GM18861 (cell line): ENCODE data around the gene GPATCH8.
"Not testable (repeated sequence)": the region's sequence is repeated elsewhere in the genome, so short reads cannot be mapped to it uniquely, and the experiment has no call there.

Experiments used
- ATAC-seq: cut with Tn5 transposase; IDR thresholded peaks from one replicate; pipeline ENCODE4 v1.9.1; 2021; ENCODE audit not compliant: unreplicated experiment

The GPATCH8 gene

GRCh38 chr17:44527954-44528353 lies 24.7 kb upstream of the GPATCH8 start:
- no peak for ATAC-seq

GRCh38 chr17:44527102-44527501 lies 23.9 kb upstream of the GPATCH8 start:
- ATAC-seq: no peak

GRCh38 chr17:44523672-44523972 lies 20.4 kb upstream of the GPATCH8 start:
- no peak for ATAC-seq

- no peak for ATAC-seq
Observed at GRCh38 chr17:44522883-44523671, 19.9 kb upstream of the GPATCH8 start.

- no peak for ATAC-seq
Observed at GRCh38 chr17:44518032-44518431, 14.8 kb upstream of the GPATCH8 start.

- ATAC-seq: not testable (repeated sequence)
Observed at GRCh38 chr17:44511241-44512134, 8.3 kb upstream of the GPATCH8 start.

- ATAC-seq: not testable (repeated sequence)
Observed at GRCh38 chr17:44506939-44507604, 3.9 kb upstream of the GPATCH8 start.

GRCh38 chr17:44502598-44503146 lies 534 bp downstream of the GPATCH8 start:
- peak; percentile 10 for ATAC-seq

- ATAC-seq: no peak
Observed at GRCh38 chr17:44501866-44502375, 1.3 kb downstream of the GPATCH8 start.

- ATAC-seq: no peak
Observed at GRCh38 chr17:44499722-44500121, 3.5 kb downstream of the GPATCH8 start.

GRCh38 chr17:44496815-44497214 lies 6.4 kb downstream of the GPATCH8 start:
- no peak for ATAC-seq

GRCh38 chr17:44493339-44493738 lies 9.9 kb downstream of the GPATCH8 start:
- no peak for ATAC-seq

- no peak for ATAC-seq
Observed at GRCh38 chr17:44492706-44493272, 10.4 kb downstream of the GPATCH8 start.

GRCh38 chr17:44489581-44489980 lies 13.6 kb downstream of the GPATCH8 start:
- ATAC-seq: no peak

- no peak for ATAC-seq
Observed at GRCh38 chr17:44487170-44487569, 16.0 kb downstream of the GPATCH8 start.

GRCh38 chr17:44473367-44473766 lies 29.8 kb downstream of the GPATCH8 start:
- no peak for ATAC-seq

GRCh38 chr17:44469676-44470075 lies 33.5 kb downstream of the GPATCH8 start:
- no peak for ATAC-seq

- ATAC-seq: no peak
Observed at GRCh38 chr17:44467108-44467507, 36.1 kb downstream of the GPATCH8 start.

GRCh38 chr17:44466339-44466738 lies 36.9 kb downstream of the GPATCH8 start:
- ATAC-seq: no peak

GRCh38 chr17:44465897-44466296 lies 37.3 kb downstream of the GPATCH8 start:
- ATAC-seq: no peak

GRCh38 chr17:44465276-44465675 lies 37.9 kb downstream of the GPATCH8 start:
- no peak for ATAC-seq
